GM18498 (cell line): ENCODE measurements around the gene AGR2.

Source experiments
- ATAC-seq: cut with Tn5 transposase; IDR thresholded peaks from one replicate; pipeline ENCODE4 v1.9.1; 2021; ENCODE audit warnings: mild to moderate bottlenecking, moderate library complexity; ENCODE audit not compliant: unreplicated experiment

AGR2 gene

GRCh38 chr7:16743236-16743635 lies 61.6 kb downstream of the AGR2 start:
- no peak for ATAC-seq

- no peak for ATAC-seq
Observed at GRCh38 chr7:16742547-16742946, 62.3 kb downstream of the AGR2 start.
